ENCODE results near the gene TRAF2.
A peak's percentile ranks its signal among the peaks of the same experiment; 100 is the strongest.

Gene TRAF2

GRCh38 chr9:136847088-136847825, 39.1 kb upstream of the TRAF2 start:
- DNase-seq = peak; percentile 25

- DNase-seq = peak; percentile 57
Measured at GRCh38 chr9:136847826-136848392, 38.4 kb upstream of the TRAF2 start.

- peak; percentile 51 for DNase-seq
Measured at GRCh38 chr9:136848393-136849037, 37.8 kb upstream of the TRAF2 start.

- DNase-seq = peak; percentile 97
Measured at GRCh38 chr9:136849038-136849959, 37.0 kb upstream of the TRAF2 start, which contains the start of gene PHPT1. Gene PHPT1, plus strand, starts transcription at chr9:136849409. Its CDS starts 22 bp downstream, at chr9:136849431.

GRCh38 chr9:136849960-136850865, 36.1 kb upstream of the TRAF2 start:
- DNase-seq = no peak

- DNase-seq = no peak
Measured at GRCh38 chr9:136850866-136851775, 35.2 kb upstream of the TRAF2 start.

- DNase-seq = no peak
Measured at GRCh38 chr9:136851941-136852663, 34.2 kb upstream of the TRAF2 start, which contains the start of gene MAMDC4. Gene MAMDC4, plus strand, starts transcription at chr9:136852346. Its CDS starts 71 bp downstream, at chr9:136852417.

- DNase-seq = no peak
Measured at GRCh38 chr9:136852664-136853595, 33.4 kb upstream of the TRAF2 start.

- DNase-seq = no peak
Measured at GRCh38 chr9:136853596-136854112, 32.7 kb upstream of the TRAF2 start.

- DNase-seq = no peak
Measured at GRCh38 chr9:136854113-136854841, 32.0 kb upstream of the TRAF2 start.

GRCh38 chr9:136854842-136855460, 31.4 kb upstream of the TRAF2 start:
- DNase-seq = no peak

- no peak for DNase-seq
Measured at GRCh38 chr9:136855461-136856078, 30.7 kb upstream of the TRAF2 start.

GRCh38 chr9:136856079-136856476, 30.2 kb upstream of the TRAF2 start:
- DNase-seq = no peak

GRCh38 chr9:136856541-136857141, 29.7 kb upstream of the TRAF2 start:
- no peak for DNase-seq

GRCh38 chr9:136857166-136857565, 29.1 kb upstream of the TRAF2 start:
- DNase-seq = no peak
